Measurements from ENCODE around the gene SLF2.

SLF2 gene

DNA sequence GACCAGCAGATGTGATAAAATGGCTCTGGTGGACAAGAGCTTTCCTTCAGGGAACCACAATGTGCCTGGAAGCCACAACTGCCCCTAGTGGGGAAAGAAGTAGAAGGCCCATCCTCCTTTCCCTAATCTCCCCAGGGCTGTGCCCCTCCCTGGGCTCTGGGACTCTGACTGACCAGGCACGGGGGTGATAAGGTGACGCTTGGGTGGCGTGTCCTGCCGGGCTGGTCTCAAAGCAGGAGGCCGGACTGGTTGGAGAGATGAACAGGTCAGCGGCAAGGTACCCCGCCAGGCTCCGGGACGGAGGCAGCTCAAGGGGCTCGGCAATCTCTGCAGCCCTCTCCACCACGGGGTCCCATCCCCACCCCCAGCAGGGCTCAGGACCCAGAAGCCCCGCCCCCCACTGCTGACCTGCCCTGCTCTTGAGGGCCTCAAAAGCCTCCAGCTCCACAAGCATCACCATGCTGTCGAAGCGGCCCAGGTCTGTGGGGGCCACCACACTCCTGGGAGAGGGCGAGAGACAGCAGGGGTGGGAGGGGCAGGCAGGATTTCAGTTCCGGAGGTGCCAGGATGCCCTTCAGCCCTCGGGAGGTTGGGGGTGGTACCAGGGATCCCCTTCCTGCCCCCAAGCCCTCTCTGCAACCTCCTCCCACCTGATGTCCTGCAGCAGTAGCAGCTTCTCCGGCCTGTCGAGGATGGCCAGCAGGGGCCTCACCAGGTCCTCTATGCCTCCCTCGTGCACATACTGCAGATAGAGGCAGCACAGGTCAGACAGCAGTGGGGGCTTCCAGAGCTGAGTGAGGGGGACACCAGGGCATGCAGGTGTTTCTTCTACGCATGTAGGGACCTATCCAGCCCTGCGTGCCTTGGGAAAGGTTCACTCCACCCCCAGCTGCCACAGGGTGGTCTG, 99.0 kb downstream of the SLF2 start:
- in situ Hi-C loops (cut with MboI; ENCODE audit: low sequenced_read_pairs), result no loop called here

DNA sequence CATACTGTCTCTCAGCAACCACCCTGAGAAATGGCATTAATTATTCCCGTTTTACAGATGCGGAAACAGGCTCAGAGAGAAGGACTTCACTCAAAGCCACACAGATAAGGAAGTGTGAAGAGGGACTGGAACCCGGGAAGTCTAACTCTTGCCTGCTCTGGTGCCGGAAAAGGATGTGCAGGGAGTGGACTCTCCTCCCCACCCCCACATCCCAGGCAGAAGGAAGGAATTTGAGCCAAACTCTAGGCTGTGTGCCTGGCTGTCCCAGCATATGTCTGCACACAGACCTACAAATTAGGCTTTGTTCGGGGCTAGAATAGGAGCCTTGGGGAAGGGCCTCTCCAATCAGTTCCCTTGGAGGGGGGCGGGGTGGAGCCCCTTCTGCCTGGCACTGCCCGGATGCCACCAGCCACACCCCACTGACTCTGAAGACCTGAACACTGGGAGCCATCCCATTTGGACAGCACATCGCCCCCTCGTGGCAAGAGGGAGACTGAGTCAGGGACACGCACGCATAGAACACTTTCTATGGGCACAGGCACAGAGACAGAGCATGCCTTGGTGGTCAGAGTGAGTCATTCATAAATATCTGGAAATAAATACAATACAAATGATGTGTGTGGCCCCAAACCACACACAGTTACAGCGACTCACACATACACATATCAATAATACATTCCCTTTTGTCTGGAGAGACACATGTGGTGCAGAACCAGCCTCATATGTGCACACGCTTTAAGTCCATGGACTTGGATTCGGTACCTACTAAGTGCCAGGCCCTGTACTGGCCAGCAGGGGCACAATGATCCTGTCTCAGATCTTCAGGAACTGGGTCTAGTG, 100.0 kb downstream of the SLF2 start:
- in situ Hi-C loops (cut with MboI; ENCODE audit: low sequenced_read_pairs), result no loop called here

DNA sequence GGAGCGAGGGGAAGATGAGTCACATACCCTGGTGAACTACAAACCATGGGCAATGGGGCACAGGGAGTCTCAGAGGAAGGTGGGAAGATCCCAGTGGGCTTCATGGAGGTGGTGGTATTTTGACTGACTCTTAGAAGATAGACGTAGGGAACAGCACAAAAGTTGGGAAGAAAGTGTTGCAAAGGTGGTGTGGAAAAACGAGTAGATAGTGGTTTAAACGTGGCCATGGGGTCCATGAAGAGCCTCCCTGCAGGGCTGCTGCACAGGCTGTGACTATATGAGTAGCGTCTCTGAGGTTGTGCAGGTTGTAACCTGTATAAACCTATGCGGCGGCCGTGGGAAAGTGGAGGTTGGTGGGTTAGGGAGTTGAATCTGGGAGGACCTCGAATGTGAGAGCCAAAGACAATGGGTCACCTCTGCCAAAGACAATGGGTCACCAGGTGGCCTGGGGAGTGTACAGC, 100.6 kb downstream of the SLF2 start:
- in situ Hi-C loops (cut with MboI; ENCODE audit: low sequenced_read_pairs), result no loop called here

DNA sequence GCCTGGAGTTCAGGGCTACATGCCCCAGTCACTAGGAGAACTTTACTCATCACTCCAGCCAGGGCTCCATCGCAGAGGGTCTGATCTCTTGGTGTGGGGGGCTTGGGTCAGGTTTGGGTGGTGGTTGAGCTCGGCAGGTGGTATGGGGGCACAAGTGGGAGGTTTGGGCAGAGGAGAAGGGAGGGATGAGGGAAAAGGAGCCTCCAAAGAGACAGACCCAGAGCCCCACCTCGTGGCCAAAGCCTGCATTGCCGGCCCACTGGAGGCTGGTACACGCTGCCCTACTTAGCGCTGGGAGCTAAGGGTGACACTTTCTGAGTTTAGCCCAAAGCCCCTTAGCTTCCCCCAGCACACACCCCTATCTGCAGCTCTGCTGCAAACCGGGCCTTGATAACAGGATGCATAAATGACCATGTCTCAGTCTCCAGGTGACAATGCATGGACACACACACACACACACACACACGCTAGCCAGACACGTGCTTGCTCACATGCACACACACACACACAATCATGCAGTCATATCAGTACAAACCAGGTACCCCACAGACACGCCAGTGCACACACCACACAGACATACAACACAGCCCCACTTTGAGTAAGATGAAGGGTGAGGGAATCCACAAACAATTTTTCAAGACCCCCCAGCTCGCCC, 101.6 kb downstream of the SLF2 start:
- in situ Hi-C loops (cut with MboI; ENCODE audit: low sequenced_read_pairs), result no loop called here
